ENCODE results near the gene FGD2. TPM values are rescaled to one million over a fixed set of nuclear protein-coding genes. Genes with fewer than 3 reads are reported as not detected.

Gene FGD2
- total and polyA plus RNA-seq, 9 of the 15 experiments (the other 6 are each of a cell fraction or from before 2014, with no cell fraction given) = 0.09 TPM; not detected in 8

- intact Hi-C loops (cut with micrococcal nuclease) (loop anchor here (2.0 kb wide), 1 partner anchor 71 kb away; no protein-coding TSS in a partner anchor), in situ Hi-C loops (cut with MboI) (loop anchor here (10.0 kb wide), 1 partner anchor 147 kb away; no protein-coding TSS in a partner anchor)
- ATAC-seq = no peak
- no peaks in the 10 kb centered on the region for H3K9me3 ChIP-seq (replicated peaks; ENCODE audit: control insufficient read depth, insufficient read depth, low read depth, low read length)
- H3K27ac ChIP-seq (ENCODE audit: extremely low read depth, low read depth, low read length) = peak overlapping the region; percentile 86; the same call in 2 of the 3 replicates
- peak overlapping the region; percentile 18; a peak in 2 of 4 replicates for H3K9ac ChIP-seq (ENCODE audit: insufficient read depth in 1 of 2, low read depth in 2 of 2, low read length in 2 of 2)
- 0 out of 3 replicates have a peak, but pooled peaks cover 7% of the 10 kb centered on the region for H3K79me2 ChIP-seq (ENCODE audit: control insufficient read depth, insufficient read depth, low read length)
- FAIRE-seq = no peak
- peak overlapping the region; percentile 66 for H3K4me2 ChIP-seq (ENCODE audit: insufficient read depth, low read length)
- TF ChIP-seq ZFP36 (IDR thresholded peaks at IDR 0.05; ENCODE audit: low read depth, low read length, partially characterized antibody) (no peak), HDGF (IDR thresholded peaks at IDR 0.05) (0 out of 2 replicates have a peak, but pooled peaks have one; percentile 11)
- no peaks in the 10 kb centered on the region for H3K9me1 ChIP-seq (ENCODE audit: control insufficient read depth, insufficient read depth, low read length)
- no TSS peak for BruUV-seq (replicated peaks)
- no peaks in the 10 kb centered on the region for H3K36me3 ChIP-seq (ENCODE audit: control insufficient read depth, insufficient read depth, low read length)
- H4K20me1 ChIP-seq (replicated peaks; ENCODE audit: control insufficient read depth, insufficient read depth, low read length) = no peaks in the 10 kb centered on the region
- ChIA-PET CTCF (ENCODE audit: low intra/inter-chr PET ratio) (no interaction called here), POLR2A (interaction anchor here (0.8 to 2.4 kb wide), 6 partner anchors 9 to 118 kb away, joined by 4 to 17 read pairs (median 6); partner anchors contain the start of gene PIM1)
- peaks cover 48 to 64% of the 10 kb centered on the region in 2 experiments for H3K4me1 ChIP-seq (replicated peaks in 1 of 2; ENCODE audit: control insufficient read depth in 2 of 2, insufficient read depth in 2 of 2, low read length in 2 of 2)
- no peak overlapping the region for H3K4me3 ChIP-seq
- DNase-seq (ENCODE audit: extremely low read depth in 1 of 4, low spot score in 3 of 4) = no peak
- WGBS (ENCODE audit: insufficient coverage, low coverage, missing lambda C conversion rate) = 83% methylated on average over 7 of the region's 7 CpGs
- peak overlapping the region; percentile 43 for H2AFZ ChIP-seq (ENCODE audit: low read depth, low read length)
- no peaks in the 10 kb centered on the region for H3K27me3 ChIP-seq (ENCODE audit: control insufficient read depth in 2 of 2, insufficient read depth in 2 of 2, low read length in 2 of 2)
Measured at GRCh38 chr6:37057678-37058077, 52.2 kb downstream of the FGD2 start.

GRCh38 chr6:37058084-37058586 is 52.7 kb downstream of the FGD2 start:
- H3K79me2 ChIP-seq (ENCODE audit: control insufficient read depth, insufficient read depth, low read length) = 0 out of 3 replicates have a peak, but pooled peaks cover 7% of the 10 kb centered on the region
- H3K9me1 ChIP-seq (ENCODE audit: control insufficient read depth, insufficient read depth, low read length) = no peaks in the 10 kb centered on the region
- no peaks in the 10 kb centered on the region for H3K9me3 ChIP-seq (replicated peaks; ENCODE audit: control insufficient read depth, insufficient read depth, low read depth, low read length)
- DNase-seq (ENCODE audit: extremely low read depth in 1 of 4, low spot score in 3 of 4) (peak; percentile 58 to 77 (median 62)), FAIRE-seq (peak; percentile 49), ATAC-seq (peak; percentile 32)
- H3K9ac ChIP-seq (ENCODE audit: insufficient read depth in 1 of 2, low read depth in 2 of 2, low read length in 2 of 2) = peak overlapping the region; percentile 47 to 49; a peak in 3 of 4 replicates
- peak overlapping the region; percentile 66 for H3K4me2 ChIP-seq (ENCODE audit: insufficient read depth, low read length)
- in situ Hi-C loops (cut with MboI) = loop anchor here (10.0 kb wide), 1 partner anchor 147 kb away; no protein-coding TSS in a partner anchor
- H3K4me1 ChIP-seq (replicated peaks in 1 of 2; ENCODE audit: control insufficient read depth in 2 of 2, insufficient read depth in 2 of 2, low read length in 2 of 2) = peaks cover 48 to 66% of the 10 kb centered on the region in 2 experiments
- ChIA-PET POLR2A (interaction anchor here (0.9 to 2.4 kb wide), 5 partner anchors 9 to 117 kb away, joined by 4 to 17 read pairs (median 7); partner anchors contain the start of gene PIM1), CTCF (ENCODE audit: low intra/inter-chr PET ratio) (interaction anchor here (3.3 kb wide), 1 partner anchor 114 kb away, joined by 38 read pairs; no protein-coding TSS in a partner anchor)
- peak overlapping the region; percentile 43; the same call in 1 of the 2 replicates for H2AFZ ChIP-seq (ENCODE audit: low read depth, low read length)
- no peaks in the 10 kb centered on the region for H4K20me1 ChIP-seq (replicated peaks; ENCODE audit: control insufficient read depth, insufficient read depth, low read length)
- no TSS peak for BruUV-seq (replicated peaks)
- H3K36me3 ChIP-seq (ENCODE audit: control insufficient read depth, insufficient read depth, low read length) = no peaks in the 10 kb centered on the region
- intact Hi-C loops (cut with micrococcal nuclease) = loop anchor here (2.0 kb wide), 1 partner anchor 71 kb away; no protein-coding TSS in a partner anchor
- WGBS (ENCODE audit: insufficient coverage, low coverage, missing lambda C conversion rate) = 53% methylated on average over 9 of the region's 9 CpGs
- no peaks in the 10 kb centered on the region for H3K27me3 ChIP-seq (ENCODE audit: control insufficient read depth in 2 of 2, insufficient read depth in 2 of 2, low read length in 2 of 2)
- H3K4me3 ChIP-seq = peak overlapping the region; percentile 2; the same call in 1 of the 2 replicates
- peak overlapping the region; percentile 86; the same call in 2 of the 3 replicates for H3K27ac ChIP-seq (ENCODE audit: extremely low read depth, low read depth, low read length)
- no peak for TF ChIP-seq RBM22 (IDR thresholded peaks at IDR 0.05; ENCODE audit: low read depth, low read length, poor library complexity, severe bottlenecking)
- TF ChIP-seq TFAP4 (CRISPR knock-in tag; IDR thresholded peaks at IDR 0.05; ENCODE audit: borderline replicate concordance) = peak; percentile 58
- TF ChIP-seq CHD2 (IDR thresholded peaks at IDR 0.05; ENCODE audit: low read depth, low read length) = 0 out of 2 replicates have a peak, but pooled peaks have one; percentile 4
- TF ChIP-seq RB1 (IDR thresholded peaks at IDR 0.05; ENCODE audit: low read depth) = peak; percentile 36; the same call in 1 of the 2 replicates
- TF ChIP-seq TCF3 (CRISPR knock-in tag; IDR thresholded peaks at IDR 0.05) = peak; percentile 43
- TF ChIP-seq MCM2 (IDR thresholded peaks at IDR 0.05; ENCODE audit: low read depth) = no peak
- no peak for TF ChIP-seq TCFL5 (CRISPR knock-in tag; conservative IDR thresholded peaks at IDR 0.05)
- peak; percentile 80 for TF ChIP-seq CEBPB (tag; IDR thresholded peaks at IDR 0.05)
- TF ChIP-seq LEF1 (IDR thresholded peaks at IDR 0.05) = no peak
- no peak for TF ChIP-seq UBTF (IDR thresholded peaks at IDR 0.05; ENCODE audit: borderline replicate concordance in 1 of 2, low read depth in 2 of 2, low read length in 2 of 2)
